GM23338 (cell line): Measurements from ENCODE around the gene IZUMO1R.

Source experiments
- CREB1 ChIP-seq: fragments of 250-450 bp; sonication (Bioruptor Pico); IDR thresholded peaks from 2 replicates; pipeline ENCODE4 v1.5.0; 2020; ENCODE audit warnings: low read depth, mild to moderate bottlenecking, moderate library complexity
- EZH2 ChIP-seq: fragments of 200-600 bp; sonication (generic); IDR thresholded peaks from one replicate; pipeline ENCODE4 v1.8.0; 2017; ENCODE audit warnings: antibody characterized with exemption, mild to moderate bottlenecking, low read depth; ENCODE audit not compliant: unreplicated experiment
- EZH2phosphoT487 ChIP-seq: fragments of 200-600 bp; sonication (generic); IDR thresholded peaks from one replicate; pipeline ENCODE4 v1.8.1; 2018; ENCODE audit warnings: antibody characterized with exemption; ENCODE audit not compliant: unreplicated experiment
- JUNB ChIP-seq: IDR thresholded peaks from one replicate; pipeline ENCODE4 v1.6.1; 2016; ENCODE audit warnings: antibody characterized with exemption; ENCODE audit not compliant: unreplicated experiment
- NANOG ChIP-seq: IDR thresholded peaks from 2 replicates; pipeline ENCODE4 v1.6.1; 2016; ENCODE audit warnings: antibody characterized with exemption, borderline replicate concordance
- POLR2AphosphoS5 ChIP-seq: IDR thresholded peaks from 2 replicates; pipeline ENCODE4 v1.6.1; 2016; ENCODE audit warnings: antibody characterized with exemption, low read depth
- STAT1 ChIP-seq: IDR thresholded peaks from one replicate; pipeline ENCODE4 v1.6.1; 2016; ENCODE audit warnings: antibody characterized with exemption; ENCODE audit not compliant: unreplicated experiment
- ZNF114 ChIP-seq: fragments of 250-450 bp; sonication (Bioruptor Pico); IDR thresholded peaks from 2 replicates; pipeline ENCODE4 v1.5.0; 2020; ENCODE audit warnings: mild to moderate bottlenecking, moderate library complexity
- ZNF331 ChIP-seq: fragments of 250-450 bp; sonication (Bioruptor Pico); IDR thresholded peaks from 2 replicates; pipeline ENCODE4 v1.5.0; 2020; ENCODE audit warnings: low read depth, mild to moderate bottlenecking, moderate library complexity
- TF ChIP-seq, protein P1 (sequence below), 2 experiments: fragments of 200-600 bp in 1 of 2; sonication (generic) in 1 of 2; conservative IDR thresholded peaks; 2 replicates each; pipeline versions ENCODE4 v1.5.1 to v1.6.1; 2016 to 2017; ENCODE audit warnings: antibody characterized with exemption in 2 of 2, low read depth in 2 of 2, mild to moderate bottlenecking in 2 of 2, moderate library complexity in 1 of 2
- TF ChIP-seq, protein P2 (sequence below): IDR thresholded peaks from one replicate; pipeline ENCODE4 v1.6.1; 2018; ENCODE audit warnings: antibody characterized with exemption; ENCODE audit not compliant: unreplicated experiment
- TF ChIP-seq, protein P3 (sequence below): IDR thresholded peaks from 2 replicates; pipeline ENCODE4 v1.6.1; 2016; ENCODE audit warnings: antibody characterized with exemption
- TF ChIP-seq, protein P4 (sequence below): fragments of 250-450 bp; sonication (Bioruptor Pico); IDR thresholded peaks from 2 replicates; pipeline ENCODE4 v1.5.0; 2020; ENCODE audit warnings: mild to moderate bottlenecking, moderate library complexity

DNA sequence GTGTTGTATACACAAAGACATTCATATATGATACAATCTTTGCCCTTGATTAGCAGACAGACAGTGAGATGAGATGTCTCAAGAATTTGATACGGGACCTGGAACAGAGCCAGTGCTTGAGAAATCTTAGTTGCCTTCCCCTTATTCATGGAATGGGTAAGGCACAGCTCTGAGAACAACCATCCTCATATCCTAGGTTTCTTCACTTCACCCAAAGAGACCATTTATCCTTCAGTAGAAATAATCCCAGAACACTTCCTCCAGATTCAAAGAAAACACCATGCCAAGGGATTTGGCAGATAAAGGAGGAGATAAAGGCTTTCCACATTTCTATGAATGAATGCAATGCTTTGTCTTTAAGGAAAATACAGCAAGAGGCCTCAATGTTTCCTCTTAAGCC lies 8.8 kb upstream of the IZUMO1R start:
- TF ChIP-seq, protein P1, sequence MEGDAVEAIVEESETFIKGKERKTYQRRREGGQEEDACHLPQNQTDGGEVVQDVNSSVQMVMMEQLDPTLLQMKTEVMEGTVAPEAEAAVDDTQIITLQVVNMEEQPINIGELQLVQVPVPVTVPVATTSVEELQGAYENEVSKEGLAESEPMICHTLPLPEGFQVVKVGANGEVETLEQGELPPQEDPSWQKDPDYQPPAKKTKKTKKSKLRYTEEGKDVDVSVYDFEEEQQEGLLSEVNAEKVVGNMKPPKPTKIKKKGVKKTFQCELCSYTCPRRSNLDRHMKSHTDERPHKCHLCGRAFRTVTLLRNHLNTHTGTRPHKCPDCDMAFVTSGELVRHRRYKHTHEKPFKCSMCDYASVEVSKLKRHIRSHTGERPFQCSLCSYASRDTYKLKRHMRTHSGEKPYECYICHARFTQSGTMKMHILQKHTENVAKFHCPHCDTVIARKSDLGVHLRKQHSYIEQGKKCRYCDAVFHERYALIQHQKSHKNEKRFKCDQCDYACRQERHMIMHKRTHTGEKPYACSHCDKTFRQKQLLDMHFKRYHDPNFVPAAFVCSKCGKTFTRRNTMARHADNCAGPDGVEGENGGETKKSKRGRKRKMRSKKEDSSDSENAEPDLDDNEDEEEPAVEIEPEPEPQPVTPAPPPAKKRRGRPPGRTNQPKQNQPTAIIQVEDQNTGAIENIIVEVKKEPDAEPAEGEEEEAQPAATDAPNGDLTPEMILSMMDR (conservative IDR thresholded peaks at IDR 0.05; ENCODE audit: low read depth in 2 of 2): no peak
- TF ChIP-seq, protein P2, sequence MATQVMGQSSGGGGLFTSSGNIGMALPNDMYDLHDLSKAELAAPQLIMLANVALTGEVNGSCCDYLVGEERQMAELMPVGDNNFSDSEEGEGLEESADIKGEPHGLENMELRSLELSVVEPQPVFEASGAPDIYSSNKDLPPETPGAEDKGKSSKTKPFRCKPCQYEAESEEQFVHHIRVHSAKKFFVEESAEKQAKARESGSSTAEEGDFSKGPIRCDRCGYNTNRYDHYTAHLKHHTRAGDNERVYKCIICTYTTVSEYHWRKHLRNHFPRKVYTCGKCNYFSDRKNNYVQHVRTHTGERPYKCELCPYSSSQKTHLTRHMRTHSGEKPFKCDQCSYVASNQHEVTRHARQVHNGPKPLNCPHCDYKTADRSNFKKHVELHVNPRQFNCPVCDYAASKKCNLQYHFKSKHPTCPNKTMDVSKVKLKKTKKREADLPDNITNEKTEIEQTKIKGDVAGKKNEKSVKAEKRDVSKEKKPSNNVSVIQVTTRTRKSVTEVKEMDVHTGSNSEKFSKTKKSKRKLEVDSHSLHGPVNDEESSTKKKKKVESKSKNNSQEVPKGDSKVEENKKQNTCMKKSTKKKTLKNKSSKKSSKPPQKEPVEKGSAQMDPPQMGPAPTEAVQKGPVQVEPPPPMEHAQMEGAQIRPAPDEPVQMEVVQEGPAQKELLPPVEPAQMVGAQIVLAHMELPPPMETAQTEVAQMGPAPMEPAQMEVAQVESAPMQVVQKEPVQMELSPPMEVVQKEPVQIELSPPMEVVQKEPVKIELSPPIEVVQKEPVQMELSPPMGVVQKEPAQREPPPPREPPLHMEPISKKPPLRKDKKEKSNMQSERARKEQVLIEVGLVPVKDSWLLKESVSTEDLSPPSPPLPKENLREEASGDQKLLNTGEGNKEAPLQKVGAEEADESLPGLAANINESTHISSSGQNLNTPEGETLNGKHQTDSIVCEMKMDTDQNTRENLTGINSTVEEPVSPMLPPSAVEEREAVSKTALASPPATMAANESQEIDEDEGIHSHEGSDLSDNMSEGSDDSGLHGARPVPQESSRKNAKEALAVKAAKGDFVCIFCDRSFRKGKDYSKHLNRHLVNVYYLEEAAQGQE: no peak
- TF ChIP-seq EZH2 (no peak), STAT1 (no peak), POLR2AphosphoS5 (no peak), CREB1 (no peak), EZH2phosphoT487 (no peak), JUNB (no peak), ZNF114 (CRISPR knock-in tag) (no peak), ZNF331 (no peak), NANOG (no peak)
- TF ChIP-seq, protein P3, sequence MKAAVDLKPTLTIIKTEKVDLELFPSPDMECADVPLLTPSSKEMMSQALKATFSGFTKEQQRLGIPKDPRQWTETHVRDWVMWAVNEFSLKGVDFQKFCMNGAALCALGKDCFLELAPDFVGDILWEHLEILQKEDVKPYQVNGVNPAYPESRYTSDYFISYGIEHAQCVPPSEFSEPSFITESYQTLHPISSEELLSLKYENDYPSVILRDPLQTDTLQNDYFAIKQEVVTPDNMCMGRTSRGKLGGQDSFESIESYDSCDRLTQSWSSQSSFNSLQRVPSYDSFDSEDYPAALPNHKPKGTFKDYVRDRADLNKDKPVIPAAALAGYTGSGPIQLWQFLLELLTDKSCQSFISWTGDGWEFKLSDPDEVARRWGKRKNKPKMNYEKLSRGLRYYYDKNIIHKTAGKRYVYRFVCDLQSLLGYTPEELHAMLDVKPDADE: no peak
- TF ChIP-seq, protein P4, sequence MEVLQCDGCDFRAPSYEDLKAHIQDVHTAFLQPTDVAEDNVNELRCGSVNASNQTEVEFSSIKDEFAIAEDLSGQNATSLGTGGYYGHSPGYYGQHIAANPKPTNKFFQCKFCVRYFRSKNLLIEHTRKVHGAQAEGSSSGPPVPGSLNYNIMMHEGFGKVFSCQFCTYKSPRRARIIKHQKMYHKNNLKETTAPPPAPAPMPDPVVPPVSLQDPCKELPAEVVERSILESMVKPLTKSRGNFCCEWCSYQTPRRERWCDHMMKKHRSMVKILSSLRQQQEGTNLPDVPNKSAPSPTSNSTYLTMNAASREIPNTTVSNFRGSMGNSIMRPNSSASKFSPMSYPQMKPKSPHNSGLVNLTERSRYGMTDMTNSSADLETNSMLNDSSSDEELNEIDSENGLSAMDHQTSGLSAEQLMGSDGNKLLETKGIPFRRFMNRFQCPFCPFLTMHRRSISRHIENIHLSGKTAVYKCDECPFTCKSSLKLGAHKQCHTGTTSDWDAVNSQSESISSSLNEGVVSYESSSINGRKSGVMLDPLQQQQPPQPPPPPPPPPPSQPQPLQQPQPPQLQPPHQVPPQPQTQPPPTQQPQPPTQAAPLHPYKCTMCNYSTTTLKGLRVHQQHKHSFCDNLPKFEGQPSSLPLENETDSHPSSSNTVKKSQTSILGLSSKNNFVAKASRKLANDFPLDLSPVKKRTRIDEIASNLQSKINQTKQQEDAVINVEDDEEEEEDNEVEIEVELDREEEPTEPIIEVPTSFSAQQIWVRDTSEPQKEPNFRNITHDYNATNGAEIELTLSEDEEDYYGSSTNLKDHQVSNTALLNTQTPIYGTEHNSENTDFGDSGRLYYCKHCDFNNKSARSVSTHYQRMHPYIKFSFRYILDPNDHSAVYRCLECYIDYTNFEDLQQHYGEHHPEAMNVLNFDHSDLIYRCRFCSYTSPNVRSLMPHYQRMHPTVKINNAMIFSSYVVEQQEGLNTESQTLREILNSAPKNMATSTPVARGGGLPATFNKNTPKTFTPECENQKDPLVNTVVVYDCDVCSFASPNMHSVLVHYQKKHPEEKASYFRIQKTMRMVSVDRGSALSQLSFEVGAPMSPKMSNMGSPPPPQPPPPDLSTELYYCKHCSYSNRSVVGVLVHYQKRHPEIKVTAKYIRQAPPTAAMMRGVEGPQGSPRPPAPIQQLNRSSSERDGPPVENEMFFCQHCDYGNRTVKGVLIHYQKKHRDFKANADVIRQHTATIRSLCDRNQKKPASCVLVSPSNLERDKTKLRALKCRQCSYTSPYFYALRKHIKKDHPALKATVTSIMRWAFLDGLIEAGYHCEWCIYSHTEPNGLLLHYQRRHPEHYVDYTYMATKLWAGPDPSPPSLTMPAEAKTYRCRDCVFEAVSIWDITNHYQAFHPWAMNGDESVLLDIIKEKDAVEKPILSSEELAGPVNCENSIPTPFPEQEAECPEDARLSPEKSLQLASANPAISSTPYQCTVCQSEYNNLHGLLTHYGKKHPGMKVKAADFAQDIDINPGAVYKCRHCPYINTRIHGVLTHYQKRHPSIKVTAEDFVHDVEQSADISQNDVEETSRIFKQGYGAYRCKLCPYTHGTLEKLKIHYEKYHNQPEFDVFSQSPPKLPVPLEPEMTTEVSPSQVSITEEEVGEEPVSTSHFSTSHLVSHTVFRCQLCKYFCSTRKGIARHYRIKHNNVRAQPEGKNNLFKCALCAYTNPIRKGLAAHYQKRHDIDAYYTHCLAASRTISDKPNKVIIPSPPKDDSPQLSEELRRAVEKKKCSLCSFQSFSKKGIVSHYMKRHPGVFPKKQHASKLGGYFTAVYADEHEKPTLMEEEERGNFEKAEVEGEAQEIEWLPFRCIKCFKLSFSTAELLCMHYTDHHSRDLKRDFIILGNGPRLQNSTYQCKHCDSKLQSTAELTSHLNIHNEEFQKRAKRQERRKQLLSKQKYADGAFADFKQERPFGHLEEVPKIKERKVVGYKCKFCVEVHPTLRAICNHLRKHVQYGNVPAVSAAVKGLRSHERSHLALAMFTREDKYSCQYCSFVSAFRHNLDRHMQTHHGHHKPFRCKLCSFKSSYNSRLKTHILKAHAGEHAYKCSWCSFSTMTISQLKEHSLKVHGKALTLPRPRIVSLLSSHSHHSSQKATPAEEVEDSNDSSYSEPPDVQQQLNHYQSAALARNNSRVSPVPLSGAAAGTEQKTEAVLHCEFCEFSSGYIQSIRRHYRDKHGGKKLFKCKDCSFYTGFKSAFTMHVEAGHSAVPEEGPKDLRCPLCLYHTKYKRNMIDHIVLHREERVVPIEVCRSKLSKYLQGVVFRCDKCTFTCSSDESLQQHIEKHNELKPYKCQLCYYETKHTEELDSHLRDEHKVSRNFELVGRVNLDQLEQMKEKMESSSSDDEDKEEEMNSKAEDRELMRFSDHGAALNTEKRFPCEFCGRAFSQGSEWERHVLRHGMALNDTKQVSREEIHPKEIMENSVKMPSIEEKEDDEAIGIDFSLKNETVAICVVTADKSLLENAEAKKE (CRISPR knock-in tag): no peak
